ENCODE data around the gene SEC61A1.

DNA sequence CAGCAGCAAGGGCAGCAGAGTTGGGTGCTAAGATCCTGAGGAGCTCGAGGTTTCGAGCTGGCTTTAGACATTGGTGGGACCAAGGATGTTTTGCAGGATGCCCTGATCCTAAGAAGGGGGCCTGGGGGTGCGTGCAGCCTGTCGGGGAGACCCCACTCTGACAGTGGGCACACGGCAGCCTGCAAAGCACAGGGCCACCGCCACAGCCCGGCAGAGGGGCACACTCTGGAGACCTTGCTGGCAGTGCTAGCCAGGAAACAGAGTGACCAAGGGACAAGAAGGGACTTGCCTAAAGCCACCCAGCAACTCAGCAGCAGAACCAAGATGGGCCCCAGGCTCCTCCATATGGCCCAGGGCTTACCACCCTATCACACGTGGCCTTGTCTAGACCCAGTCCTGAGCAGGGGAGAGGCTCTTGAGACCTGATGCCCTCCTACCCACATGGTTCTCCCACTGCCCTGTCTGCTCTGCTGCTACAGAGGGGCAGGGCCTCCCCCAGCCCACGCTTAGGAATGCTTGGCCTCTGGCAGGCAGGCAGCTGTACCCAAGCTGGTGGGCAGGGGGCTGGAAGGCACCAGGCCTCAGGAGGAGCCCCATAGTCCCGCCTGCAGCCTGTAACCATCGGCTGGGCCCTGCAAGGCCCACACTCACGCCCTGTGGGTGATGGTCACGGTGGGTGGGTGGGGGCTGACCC is 18.8 kb downstream of the SEC61A1 start:
- TF ChIP-seq, protein P1, sequence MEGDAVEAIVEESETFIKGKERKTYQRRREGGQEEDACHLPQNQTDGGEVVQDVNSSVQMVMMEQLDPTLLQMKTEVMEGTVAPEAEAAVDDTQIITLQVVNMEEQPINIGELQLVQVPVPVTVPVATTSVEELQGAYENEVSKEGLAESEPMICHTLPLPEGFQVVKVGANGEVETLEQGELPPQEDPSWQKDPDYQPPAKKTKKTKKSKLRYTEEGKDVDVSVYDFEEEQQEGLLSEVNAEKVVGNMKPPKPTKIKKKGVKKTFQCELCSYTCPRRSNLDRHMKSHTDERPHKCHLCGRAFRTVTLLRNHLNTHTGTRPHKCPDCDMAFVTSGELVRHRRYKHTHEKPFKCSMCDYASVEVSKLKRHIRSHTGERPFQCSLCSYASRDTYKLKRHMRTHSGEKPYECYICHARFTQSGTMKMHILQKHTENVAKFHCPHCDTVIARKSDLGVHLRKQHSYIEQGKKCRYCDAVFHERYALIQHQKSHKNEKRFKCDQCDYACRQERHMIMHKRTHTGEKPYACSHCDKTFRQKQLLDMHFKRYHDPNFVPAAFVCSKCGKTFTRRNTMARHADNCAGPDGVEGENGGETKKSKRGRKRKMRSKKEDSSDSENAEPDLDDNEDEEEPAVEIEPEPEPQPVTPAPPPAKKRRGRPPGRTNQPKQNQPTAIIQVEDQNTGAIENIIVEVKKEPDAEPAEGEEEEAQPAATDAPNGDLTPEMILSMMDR (IDR thresholded peaks at IDR 0.05) = no peak
- TF ChIP-seq POLR2A (IDR thresholded peaks at IDR 0.05) (no peak), EP300 (IDR thresholded peaks at IDR 0.05) (no peak)

All from ovary (tissue), 3 donors.